Stimulated activated CD8-positive, alpha-beta memory T cell treated with anti-CD3 and anti-CD28 coated beads, Interleukin-12 subunit alpha, Interleukin-12 subunit beta, amount 100 ng/mL, for 1 hour (primary cell): ENCODE measurements around the gene WDR62.

Experiments
- DNase-seq: peaks from one replicate; pipeline ENCODE4 v3.0.0-alpha.2; 2020; ENCODE audit warnings: low read depth

Gene WDR62

GRCh38 chr19:36081894-36082293 is 27.2 kb downstream of the WDR62 start:
- no peak for DNase-seq

- DNase-seq, result no peak
Measured at GRCh38 chr19:36082916-36083315, 28.2 kb downstream of the WDR62 start.

GRCh38 chr19:36084231-36085009 is 29.7 kb downstream of the WDR62 start:
- DNase-seq, result no peak

GRCh38 chr19:36086326-36086725 is 31.6 kb downstream of the WDR62 start:
- DNase-seq, result no peak

GRCh38 chr19:36089847-36090246 is 35.1 kb downstream of the WDR62 start:
- DNase-seq, result no peak

- DNase-seq, result no peak
Measured at GRCh38 chr19:36090910-36091695, 36.4 kb downstream of the WDR62 start.

GRCh38 chr19:36092566-36092965 is 37.9 kb downstream of the WDR62 start:
- no peak for DNase-seq

- no peak for DNase-seq
Measured at GRCh38 chr19:36093146-36093662, 38.5 kb downstream of the WDR62 start.

- DNase-seq, result no peak
Measured at GRCh38 chr19:36093687-36094086, 39.0 kb downstream of the WDR62 start.

GRCh38 chr19:36097036-36097435 is 42.3 kb downstream of the WDR62 start:
- DNase-seq, result no peak

GRCh38 chr19:36099166-36099785 is 44.6 kb downstream of the WDR62 start:
- no peak for DNase-seq

- no peak for DNase-seq
Measured at GRCh38 chr19:36100476-36100875, 45.8 kb downstream of the WDR62 start.

GRCh38 chr19:36101550-36102327 is 47.0 kb downstream of the WDR62 start:
- DNase-seq, result no peak

- no peak for DNase-seq
Measured at GRCh38 chr19:36103040-36103626, 48.4 kb downstream of the WDR62 start.

GRCh38 chr19:36103842-36104552 is 49.3 kb downstream of the WDR62 start:
- DNase-seq, result no peak

- DNase-seq, result no peak
Measured at GRCh38 chr19:36106441-36106840, 51.7 kb downstream of the WDR62 start.

- DNase-seq, result no peak
Measured at GRCh38 chr19:36106991-36107390, 52.3 kb downstream of the WDR62 start.

GRCh38 chr19:36108684-36109083 is 54.0 kb downstream of the WDR62 start:
- DNase-seq, result no peak

- DNase-seq, result no peak
Measured at GRCh38 chr19:36110487-36111199, 55.9 kb downstream of the WDR62 start, which contains the start of gene OVOL3. TSS of gene OVOL3 (plus strand) at chr19:36111143. CDS start at chr19:36111203, 60 bp downstream.

GRCh38 chr19:36111200-36111539 is 56.5 kb downstream of the WDR62 start:
- no peak for DNase-seq
